Measurements from ENCODE around the gene ZSWIM3.

ZSWIM3 gene

GRCh38 chr20:45857114-45857881, at the start of gene ZSWIM3, which contains the start of gene ACOT8:
ZSWIM3 (plus strand) TSS chr20:45857614; CDS start chr20:45857826, 212 bp downstream.
ACOT8 (minus strand) TSS chr20:45857392; CDS start chr20:45857315, 77 bp downstream.
- no peak for TF ChIP-seq CTCF (conservative IDR thresholded peaks at IDR 0.05; ENCODE audit: low read depth, low read length)
- DNase-seq (ENCODE audit: low read depth) = peak; percentile 100
- peak within 1 kb of the TSS; percentile 91 for H3K4me3 ChIP-seq (ENCODE audit: low read depth, low read length)

- no peak overlapping the region for H3K4me3 ChIP-seq (ENCODE audit: low read depth, low read length)
- no peak for TF ChIP-seq CTCF (conservative IDR thresholded peaks at IDR 0.05; ENCODE audit: low read depth, low read length)
- DNase-seq (ENCODE audit: low read depth) = no peak
Observed at GRCh38 chr20:45810191-45810970, 47.0 kb upstream of the ZSWIM3 start.

GRCh38 chr20:45812157-45813005, 45.0 kb upstream of the ZSWIM3 start, which contains the start of gene UBE2C:
UBE2C (plus strand) TSS chr20:45812644; CDS start chr20:45812696, 52 bp downstream.
- H3K4me3 ChIP-seq (ENCODE audit: low read depth, low read length) = peak within 1 kb of the TSS; percentile 78
- TF ChIP-seq CTCF (conservative IDR thresholded peaks at IDR 0.05; ENCODE audit: low read depth, low read length) = no peak
- DNase-seq (ENCODE audit: low read depth) = peak; percentile 100

- H3K4me3 ChIP-seq (ENCODE audit: low read depth, low read length) = peak overlapping the region; percentile 78
- DNase-seq (ENCODE audit: low read depth) = no peak
- no peak for TF ChIP-seq CTCF (conservative IDR thresholded peaks at IDR 0.05; ENCODE audit: low read depth, low read length)
Observed at GRCh38 chr20:45813006-45813340, 44.4 kb upstream of the ZSWIM3 start.

GRCh38 chr20:45813489-45813888, 43.9 kb upstream of the ZSWIM3 start:
- no peak for TF ChIP-seq CTCF (conservative IDR thresholded peaks at IDR 0.05; ENCODE audit: low read depth, low read length)
- DNase-seq (ENCODE audit: low read depth) = no peak
- H3K4me3 ChIP-seq (ENCODE audit: low read depth, low read length) = no peak overlapping the region

GRCh38 chr20:45814314-45814713, 43.1 kb upstream of the ZSWIM3 start:
- no peak for DNase-seq (ENCODE audit: low read depth)
- no peak for TF ChIP-seq CTCF (conservative IDR thresholded peaks at IDR 0.05; ENCODE audit: low read depth, low read length)
- H3K4me3 ChIP-seq (ENCODE audit: low read depth, low read length) = no peak overlapping the region
